GM12878 (cell line): Measurements from ENCODE around the gene OR10Z1. TPM values are rescaled to one million over a fixed set of nuclear protein-coding genes. Genes with fewer than 3 reads are reported as not detected.

Experiments
- CREB1 ChIP-seq: IDR thresholded peaks from 2 replicates; pipeline ENCODE4 v1.6.1; 2012; ENCODE audit warnings: low read depth, mild to moderate bottlenecking, inconsistent platforms
- NFYA ChIP-seq: IDR thresholded peaks from 2 replicates; pipeline ENCODE4 v1.6.1; 2011; ENCODE audit warnings: low read depth, mild to moderate bottlenecking, low read length, improper control_type of control experiment, borderline replicate concordance
- NR2C1 ChIP-seq: fragments of 450-650 bp; IDR thresholded peaks from 2 replicates; pipeline ENCODE4 v1.6.1; 2017; ENCODE audit warnings: antibody characterized with exemption, mild to moderate bottlenecking, moderate library complexity
- polyA plus RNA-seq, 11 experiments: library from polyadenylated mRNA; depleted of rRNA in 4 of 11; unstranded in 6 of 11; stranded (reverse) in 5 of 11; fragments of >200 nt; fragmentation: Nextera tagmentation in 4 of 11; fragmentation: Illumina TruSeq in 1 of 11; extraction: Ambion mirVana in 4 of 11; extraction: Trizol in 1 of 11; gene quantifications; 1 replicate in 1 of 11; 2 replicates in 10 of 11; pipeline versions ENCODE4 v1.2.1 to v1.2.3, GENCODE V29; 2011 to 2016; ENCODE audit warnings: inconsistent platforms in 2 of 11, missing spikeins in 2 of 11, low read depth in 1 of 11
- total RNA-seq, 4 experiments: library from RNA; depleted of rRNA in 3 of 4; stranded (reverse); fragments of >200 nt in 3 of 4; fragmentation: Illumina TruSeq in 1 of 4; extraction: Trizol in 1 of 4; gene quantifications; 2 replicates each; pipeline versions ENCODE4 v1.2.1 to v1.2.3, GENCODE V29; 2013 to 2021
- TF ChIP-seq, protein P1 (sequence below): fragments of 450-650 bp; IDR thresholded peaks from 2 replicates; pipeline ENCODE4 v1.6.1; 2016; ENCODE audit warnings: mild to moderate bottlenecking, moderate library complexity, borderline replicate concordance

OR10Z1 gene
- total and polyA plus RNA-seq, 10 of the 15 experiments (the other 5 are each of a cell fraction or from before 2014, with no cell fraction given) = not detected

DNA sequence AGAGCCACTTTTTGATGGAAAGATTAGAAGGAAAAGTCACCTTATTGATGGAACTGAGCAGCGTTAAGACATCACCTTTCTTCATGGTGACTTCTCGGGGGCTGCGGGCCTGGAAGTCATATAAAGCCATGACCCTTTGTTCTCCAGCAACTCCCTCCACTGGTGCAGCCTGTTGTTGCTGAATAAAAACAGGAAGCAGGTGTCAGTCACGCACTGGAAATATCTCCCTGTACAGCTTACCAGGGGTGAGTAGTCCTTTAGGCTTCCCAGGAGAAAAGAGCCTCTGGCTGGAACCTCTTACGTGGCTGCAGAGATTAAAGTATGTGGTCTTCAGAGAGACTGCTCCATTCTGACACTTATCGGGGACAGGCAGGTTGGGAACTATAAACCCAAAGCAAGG is 49.5 kb downstream of the OR10Z1 start (continued):
- TF ChIP-seq, protein P1, sequence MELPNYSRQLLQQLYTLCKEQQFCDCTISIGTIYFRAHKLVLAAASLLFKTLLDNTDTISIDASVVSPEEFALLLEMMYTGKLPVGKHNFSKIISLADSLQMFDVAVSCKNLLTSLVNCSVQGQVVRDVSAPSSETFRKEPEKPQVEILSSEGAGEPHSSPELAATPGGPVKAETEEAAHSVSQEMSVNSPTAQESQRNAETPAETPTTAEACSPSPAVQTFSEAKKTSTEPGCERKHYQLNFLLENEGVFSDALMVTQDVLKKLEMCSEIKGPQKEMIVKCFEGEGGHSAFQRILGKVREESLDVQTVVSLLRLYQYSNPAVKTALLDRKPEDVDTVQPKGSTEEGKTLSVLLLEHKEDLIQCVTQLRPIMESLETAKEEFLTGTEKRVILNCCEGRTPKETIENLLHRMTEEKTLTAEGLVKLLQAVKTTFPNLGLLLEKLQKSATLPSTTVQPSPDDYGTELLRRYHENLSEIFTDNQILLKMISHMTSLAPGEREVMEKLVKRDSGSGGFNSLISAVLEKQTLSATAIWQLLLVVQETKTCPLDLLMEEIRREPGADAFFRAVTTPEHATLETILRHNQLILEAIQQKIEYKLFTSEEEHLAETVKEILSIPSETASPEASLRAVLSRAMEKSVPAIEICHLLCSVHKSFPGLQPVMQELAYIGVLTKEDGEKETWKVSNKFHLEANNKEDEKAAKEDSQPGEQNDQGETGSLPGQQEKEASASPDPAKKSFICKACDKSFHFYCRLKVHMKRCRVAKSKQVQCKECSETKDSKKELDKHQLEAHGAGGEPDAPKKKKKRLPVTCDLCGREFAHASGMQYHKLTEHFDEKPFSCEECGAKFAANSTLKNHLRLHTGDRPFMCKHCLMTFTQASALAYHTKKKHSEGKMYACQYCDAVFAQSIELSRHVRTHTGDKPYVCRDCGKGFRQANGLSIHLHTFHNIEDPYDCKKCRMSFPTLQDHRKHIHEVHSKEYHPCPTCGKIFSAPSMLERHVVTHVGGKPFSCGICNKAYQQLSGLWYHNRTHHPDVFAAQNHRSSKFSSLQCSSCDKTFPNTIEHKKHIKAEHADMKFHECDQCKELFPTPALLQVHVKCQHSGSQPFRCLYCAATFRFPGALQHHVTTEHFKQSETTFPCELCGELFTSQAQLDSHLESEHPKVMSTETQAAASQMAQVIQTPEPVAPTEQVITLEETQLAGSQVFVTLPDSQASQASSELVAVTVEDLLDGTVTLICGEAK = no peak
- no peak for TF ChIP-seq NR2C1
- TF ChIP-seq CREB1 = no peak
- no peak for TF ChIP-seq NFYA
- TF ChIP-seq, all 136 proteins: peak for 0

Other genes with a start within 250 kb of the OR10Z1 start
Only the 7 nearest of the 14 such genes appear.
- not detected in 2 replicates for gene OR10R2, start 133.0 kb upstream of the OR10Z1 start, total RNA-seq (2014; rRNA removed)
- not detected in 2 replicates for gene OR10R2, start 133.0 kb upstream of the OR10Z1 start, total RNA-seq (2014; rRNA removed; fragmentation: Illumina TruSeq; extraction: Trizol)
- gene OR10R2, start 133.0 kb upstream of the OR10Z1 start, total RNA-seq (2021) = not detected in 2 replicates
- not detected in 2 replicates for gene OR10R2, start 133.0 kb upstream of the OR10Z1 start, polyA plus RNA-seq (2011; rRNA removed)
- not detected in 2 replicates for gene OR10R2, start 133.0 kb upstream of the OR10Z1 start, polyA plus RNA-seq (2014; fragmentation: Illumina TruSeq; extraction: Trizol)
- not detected for gene OR10R2, start 133.0 kb upstream of the OR10Z1 start, polyA plus RNA-seq (2014; fragmentation: Nextera tagmentation; extraction: Ambion mirVana)
- not detected in 2 replicates for gene OR10R2, start 133.0 kb upstream of the OR10Z1 start, polyA plus RNA-seq (2014; rRNA removed)
- not detected for gene OR10R2, start 133.0 kb upstream of the OR10Z1 start, polyA plus RNA-seq (2016; fragmentation: Nextera tagmentation; extraction: Ambion mirVana)
- gene OR6Y1, start 50.9 kb upstream of the OR10Z1 start, total RNA-seq (2014; rRNA removed) = not detected in 2 replicates
- not detected in 2 replicates for gene OR6Y1, start 50.9 kb upstream of the OR10Z1 start, total RNA-seq (2014; rRNA removed; fragmentation: Illumina TruSeq; extraction: Trizol)
- not detected in 2 replicates for gene OR6Y1, start 50.9 kb upstream of the OR10Z1 start, total RNA-seq (2021)
- not detected in 2 replicates for gene OR6Y1, start 50.9 kb upstream of the OR10Z1 start, polyA plus RNA-seq (2011; rRNA removed)
- gene OR6Y1, start 50.9 kb upstream of the OR10Z1 start, polyA plus RNA-seq (2014; fragmentation: Illumina TruSeq; extraction: Trizol) = not detected in 2 replicates
- gene OR6Y1, start 50.9 kb upstream of the OR10Z1 start, polyA plus RNA-seq (2014; fragmentation: Nextera tagmentation; extraction: Ambion mirVana) = not detected
- not detected in 2 replicates for gene OR6Y1, start 50.9 kb upstream of the OR10Z1 start, polyA plus RNA-seq (2014; rRNA removed)
- not detected for gene OR6Y1, start 50.9 kb upstream of the OR10Z1 start, polyA plus RNA-seq (2016; fragmentation: Nextera tagmentation; extraction: Ambion mirVana)
- gene OR6P1, start 34.7 kb upstream of the OR10Z1 start, total RNA-seq (2014; rRNA removed) = not detected in 2 replicates
- not detected in 2 replicates for gene OR6P1, start 34.7 kb upstream of the OR10Z1 start, total RNA-seq (2014; rRNA removed; fragmentation: Illumina TruSeq; extraction: Trizol)
- not detected in 2 replicates for gene OR6P1, start 34.7 kb upstream of the OR10Z1 start, total RNA-seq (2021)
- gene OR6P1, start 34.7 kb upstream of the OR10Z1 start, polyA plus RNA-seq (2011; rRNA removed) = not detected in 2 replicates
- not detected in 2 replicates for gene OR6P1, start 34.7 kb upstream of the OR10Z1 start, polyA plus RNA-seq (2014; fragmentation: Illumina TruSeq; extraction: Trizol)
- gene OR6P1, start 34.7 kb upstream of the OR10Z1 start, polyA plus RNA-seq (2014; fragmentation: Nextera tagmentation; extraction: Ambion mirVana) = not detected
- gene OR6P1, start 34.7 kb upstream of the OR10Z1 start, polyA plus RNA-seq (2014; rRNA removed) = not detected in 2 replicates
- not detected for gene OR6P1, start 34.7 kb upstream of the OR10Z1 start, polyA plus RNA-seq (2016; fragmentation: Nextera tagmentation; extraction: Ambion mirVana)
- not detected in 2 replicates for gene OR10X1, start 25.4 kb upstream of the OR10Z1 start, total RNA-seq (2014; rRNA removed)
- gene OR10X1, start 25.4 kb upstream of the OR10Z1 start, total RNA-seq (2014; rRNA removed; fragmentation: Illumina TruSeq; extraction: Trizol) = not detected in 2 replicates
- gene OR10X1, start 25.4 kb upstream of the OR10Z1 start, total RNA-seq (2021) = not detected in 2 replicates
- gene OR10X1, start 25.4 kb upstream of the OR10Z1 start, polyA plus RNA-seq (2011; rRNA removed) = not detected in 2 replicates
- gene OR10X1, start 25.4 kb upstream of the OR10Z1 start, polyA plus RNA-seq (2014; fragmentation: Illumina TruSeq; extraction: Trizol) = not detected in 2 replicates
- gene OR10X1, start 25.4 kb upstream of the OR10Z1 start, polyA plus RNA-seq (2014; fragmentation: Nextera tagmentation; extraction: Ambion mirVana) = not detected
- not detected in 2 replicates for gene OR10X1, start 25.4 kb upstream of the OR10Z1 start, polyA plus RNA-seq (2014; rRNA removed)
- gene OR10X1, start 25.4 kb upstream of the OR10Z1 start, polyA plus RNA-seq (2016; fragmentation: Nextera tagmentation; extraction: Ambion mirVana) = not detected
- gene SPTA1, start 81.4 kb downstream of the OR10Z1 start, total RNA-seq (2014; rRNA removed) = not detected in 2 replicates
- 0.13 TPM in 1 of 2 replicates, not detected in the other for gene SPTA1, start 81.4 kb downstream of the OR10Z1 start, total RNA-seq (2014; rRNA removed; fragmentation: Illumina TruSeq; extraction: Trizol)
- gene SPTA1, start 81.4 kb downstream of the OR10Z1 start, total RNA-seq (2021) = 0.13 and 0.21 TPM in 2 replicates
- 0.12 TPM in 1 of 2 replicates, not detected in the other for gene SPTA1, start 81.4 kb downstream of the OR10Z1 start, polyA plus RNA-seq (2011; rRNA removed)
- under 0.01 TPM in 1 of 2 replicates, not detected in the other for gene SPTA1, start 81.4 kb downstream of the OR10Z1 start, polyA plus RNA-seq (2014; fragmentation: Illumina TruSeq; extraction: Trizol)
- not detected for gene SPTA1, start 81.4 kb downstream of the OR10Z1 start, polyA plus RNA-seq (2014; fragmentation: Nextera tagmentation; extraction: Ambion mirVana)
- gene SPTA1, start 81.4 kb downstream of the OR10Z1 start, polyA plus RNA-seq (2014; rRNA removed) = 0.12 TPM in 1 of 2 replicates, not detected in the other
- not detected for gene SPTA1, start 81.4 kb downstream of the OR10Z1 start, polyA plus RNA-seq (2016; fragmentation: Nextera tagmentation; extraction: Ambion mirVana)
- gene OR6K2, start 95.4 kb downstream of the OR10Z1 start, total RNA-seq (2014; rRNA removed) = not detected in 2 replicates
- not detected in 2 replicates for gene OR6K2, start 95.4 kb downstream of the OR10Z1 start, total RNA-seq (2014; rRNA removed; fragmentation: Illumina TruSeq; extraction: Trizol)
- gene OR6K2, start 95.4 kb downstream of the OR10Z1 start, total RNA-seq (2021) = not detected in 2 replicates
- not detected in 2 replicates for gene OR6K2, start 95.4 kb downstream of the OR10Z1 start, polyA plus RNA-seq (2011; rRNA removed)
- gene OR6K2, start 95.4 kb downstream of the OR10Z1 start, polyA plus RNA-seq (2014; fragmentation: Illumina TruSeq; extraction: Trizol) = not detected in 2 replicates
- not detected for gene OR6K2, start 95.4 kb downstream of the OR10Z1 start, polyA plus RNA-seq (2014; fragmentation: Nextera tagmentation; extraction: Ambion mirVana)
- gene OR6K2, start 95.4 kb downstream of the OR10Z1 start, polyA plus RNA-seq (2014; rRNA removed) = not detected in 2 replicates
- gene OR6K2, start 95.4 kb downstream of the OR10Z1 start, polyA plus RNA-seq (2016; fragmentation: Nextera tagmentation; extraction: Ambion mirVana) = not detected
- not detected in 2 replicates for gene OR6K3, start 115.5 kb downstream of the OR10Z1 start, total RNA-seq (2014; rRNA removed)
- gene OR6K3, start 115.5 kb downstream of the OR10Z1 start, total RNA-seq (2014; rRNA removed; fragmentation: Illumina TruSeq; extraction: Trizol) = not detected in 2 replicates
- gene OR6K3, start 115.5 kb downstream of the OR10Z1 start, total RNA-seq (2021) = not detected in 2 replicates
- not detected in 2 replicates for gene OR6K3, start 115.5 kb downstream of the OR10Z1 start, polyA plus RNA-seq (2011; rRNA removed)
- not detected in 2 replicates for gene OR6K3, start 115.5 kb downstream of the OR10Z1 start, polyA plus RNA-seq (2014; fragmentation: Illumina TruSeq; extraction: Trizol)
- not detected for gene OR6K3, start 115.5 kb downstream of the OR10Z1 start, polyA plus RNA-seq (2014; fragmentation: Nextera tagmentation; extraction: Ambion mirVana)
- gene OR6K3, start 115.5 kb downstream of the OR10Z1 start, polyA plus RNA-seq (2014; rRNA removed) = not detected in 2 replicates
- gene OR6K3, start 115.5 kb downstream of the OR10Z1 start, polyA plus RNA-seq (2016; fragmentation: Nextera tagmentation; extraction: Ambion mirVana) = not detected